OCI-M1 (cell line): Measurements from ENCODE around the gene RPS4Y1.
"Not testable (repeated sequence)": the region's sequence is repeated elsewhere in the genome, so short reads cannot be mapped to it uniquely, and the experiment has no call there.

Experiments used
- DNase-seq: peaks from one replicate; lab custom pipeline; 2025; lab: John Stamatoyannopoulos, UW

RPS4Y1 gene

DNA sequence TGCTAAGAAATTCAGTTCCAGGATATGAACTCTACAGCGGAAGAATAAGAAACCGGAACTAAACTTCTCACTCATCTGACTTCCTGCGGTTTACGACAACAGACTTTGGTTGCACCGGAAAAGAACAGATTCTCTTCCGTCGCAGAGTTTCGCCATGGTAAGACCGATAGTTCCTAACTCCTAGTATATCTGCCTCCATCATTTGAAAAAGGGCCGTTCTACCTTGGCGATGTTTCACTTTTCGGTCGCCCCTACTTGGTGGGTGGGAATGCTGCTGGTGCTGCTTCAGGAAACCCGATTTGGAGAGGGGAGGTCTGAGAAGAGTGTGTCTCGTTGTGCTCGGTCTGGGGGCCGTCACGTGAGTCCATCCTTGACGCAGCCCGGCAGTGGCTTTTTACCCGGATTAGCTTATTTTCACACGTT is at the start of gene RPS4Y1:
TSS of gene RPS4Y1 (plus strand) at position 132 of the 423 bp plus-strand sequence. CDS start at position 155, 23 bp downstream.
- no peak for DNase-seq

DNA sequence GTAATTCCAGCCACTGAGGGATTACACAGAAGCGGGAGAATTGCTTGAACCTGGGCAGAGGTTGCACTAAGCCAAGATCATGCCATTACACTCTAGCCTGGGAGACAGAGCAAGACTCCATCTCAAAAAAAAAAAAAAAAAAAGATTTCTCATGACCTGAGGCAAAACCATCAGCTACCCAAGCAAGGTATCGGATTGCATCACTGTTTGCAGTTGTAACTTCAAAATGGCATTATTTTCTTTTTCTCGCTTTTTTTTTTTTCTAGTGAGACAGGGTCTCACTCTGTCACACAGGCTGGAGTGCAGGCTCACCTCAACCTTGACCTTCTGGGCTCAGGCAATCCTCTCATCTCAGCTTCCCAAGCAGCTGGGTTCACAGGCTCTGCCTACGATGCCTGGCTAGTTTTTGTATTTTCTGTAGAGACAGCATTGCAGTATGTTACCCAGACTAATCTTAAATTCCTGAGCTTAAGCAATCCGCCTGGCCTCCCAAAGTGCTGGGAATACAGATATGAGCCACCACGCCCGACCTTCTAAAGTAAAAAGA is 44.4 kb upstream of the RPS4Y1 start:
- no peak for DNase-seq

DNA sequence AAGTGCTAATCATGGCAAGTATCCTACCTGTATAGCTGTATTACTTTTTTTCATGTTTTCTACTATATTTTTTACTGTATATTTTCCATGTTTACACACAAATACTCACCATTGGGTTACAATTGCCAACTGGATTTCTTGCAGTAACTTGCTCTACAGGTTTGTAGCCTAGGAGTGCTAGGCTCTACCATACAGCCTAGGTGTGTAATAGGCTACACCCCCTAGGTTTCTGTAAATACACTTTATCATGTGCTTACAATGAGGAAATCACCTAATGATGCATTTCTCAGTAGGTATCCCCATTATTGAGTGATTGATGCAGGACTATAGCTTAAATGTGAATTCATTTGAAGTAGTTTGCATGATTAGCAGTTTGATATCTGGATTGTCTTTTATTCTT is 43.4 kb upstream of the RPS4Y1 start:
- no peak for DNase-seq

GRCh38 chrY:2800246-2800645 is 41.2 kb upstream of the RPS4Y1 start:
- DNase-seq: no peak

GRCh38 chrY:2817146-2817896 is 24.1 kb upstream of the RPS4Y1 start:
- DNase-seq: not testable (repeated sequence)

DNA sequence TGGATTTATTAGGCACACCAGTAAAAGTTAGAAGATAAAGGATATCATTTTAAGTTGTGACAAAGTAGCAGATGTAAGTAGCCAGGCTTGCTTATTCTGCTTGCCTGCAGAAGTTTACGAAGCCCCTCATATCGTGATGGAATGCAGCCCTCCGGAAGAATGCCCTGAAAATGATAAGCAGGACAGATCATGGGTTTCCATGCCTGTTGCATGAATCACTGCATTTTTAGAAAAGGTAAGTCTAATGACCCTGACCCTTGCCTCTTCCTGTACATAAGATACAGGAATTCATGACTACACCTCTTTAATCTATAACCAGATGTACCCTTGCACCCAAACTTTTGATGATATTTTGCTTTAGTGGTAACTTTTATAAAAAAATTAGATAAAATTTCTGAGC is 16.9 kb upstream of the RPS4Y1 start:
- no peak for DNase-seq

- no peak for DNase-seq
Observed at GRCh38 chrY:2828497-2828896, 12.9 kb upstream of the RPS4Y1 start.

DNA sequence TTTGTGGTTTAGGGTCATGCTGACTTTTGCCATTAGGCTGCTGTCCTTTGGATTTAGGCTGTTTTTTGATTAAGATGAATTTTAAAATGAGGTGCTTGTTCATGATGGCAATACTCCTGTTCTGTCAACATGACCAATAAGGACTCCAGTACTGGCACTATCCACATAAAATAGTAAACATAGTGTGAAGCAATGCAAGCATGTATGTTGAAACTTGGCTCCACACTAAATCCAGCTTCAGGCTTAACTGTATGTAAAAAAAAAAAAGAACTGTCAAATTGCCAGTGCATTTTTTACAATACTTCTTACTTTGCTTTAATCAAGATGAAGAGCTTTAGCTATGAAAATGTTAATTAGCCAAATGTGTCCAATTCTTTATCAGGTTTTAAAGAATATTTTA is 6.2 kb upstream of the RPS4Y1 start:
- DNase-seq: no peak

DNA sequence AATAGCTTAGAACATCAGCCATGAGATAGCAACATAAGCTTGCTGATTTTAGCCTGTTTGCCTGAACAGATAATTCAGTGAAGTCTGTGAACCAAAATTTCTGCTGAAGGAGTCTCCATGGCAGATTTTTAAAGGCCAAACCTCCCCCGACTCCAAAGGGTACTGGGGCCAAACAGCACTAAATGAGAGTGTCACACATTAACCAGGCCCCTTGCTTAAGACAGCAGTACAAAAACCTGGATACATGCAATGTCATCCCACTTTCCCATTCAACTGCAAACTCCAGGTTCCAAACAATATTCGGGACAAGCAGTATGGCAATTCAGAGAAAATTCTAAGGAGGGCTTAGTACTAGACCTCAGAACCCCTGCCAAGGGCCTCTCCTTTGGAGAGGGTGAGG is 4.3 kb upstream of the RPS4Y1 start:
- DNase-seq: no peak

DNA sequence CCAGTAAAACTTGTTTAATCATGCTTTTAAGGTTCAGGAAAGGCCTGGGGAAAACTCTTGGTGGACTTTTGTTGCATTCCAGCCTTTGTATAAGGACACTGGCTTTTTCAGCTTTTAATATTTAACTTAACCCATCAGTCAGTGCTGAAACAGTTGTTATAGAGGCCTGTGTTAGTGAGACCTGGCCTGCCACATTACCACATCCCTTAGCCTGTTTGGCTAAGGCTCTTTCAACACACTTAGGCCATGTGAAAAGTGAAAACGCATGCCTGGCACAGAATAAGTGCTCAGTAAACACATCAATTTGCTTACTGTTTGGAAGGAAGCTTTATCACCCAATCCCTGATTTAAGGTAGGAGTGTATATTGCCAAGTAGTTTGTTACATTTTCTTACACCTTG is 3.5 kb upstream of the RPS4Y1 start:
- no peak for DNase-seq

GRCh38 chrY:2846791-2847190 is 5.4 kb downstream of the RPS4Y1 start:
- DNase-seq: no peak

DNA sequence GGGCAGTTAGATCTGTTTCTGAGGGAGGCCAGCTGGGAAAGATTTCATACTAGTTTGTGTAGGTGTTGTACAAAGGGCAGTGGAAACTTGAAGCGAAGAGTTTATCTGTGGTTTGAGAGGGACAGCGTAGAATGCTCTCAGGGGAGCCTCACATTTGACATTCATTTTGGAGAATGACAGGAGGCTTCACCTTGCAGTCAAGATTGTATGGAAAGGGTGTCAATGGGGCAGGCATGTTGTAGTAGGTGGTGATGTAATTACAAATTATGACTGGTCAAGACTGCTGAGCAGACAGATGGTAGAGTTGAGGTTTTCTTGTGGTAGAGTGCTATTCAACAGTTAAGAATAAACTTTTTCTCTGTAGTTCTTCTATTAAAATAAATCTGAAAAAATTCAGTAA is 7.0 kb downstream of the RPS4Y1 start:
- DNase-seq: no peak

DNA sequence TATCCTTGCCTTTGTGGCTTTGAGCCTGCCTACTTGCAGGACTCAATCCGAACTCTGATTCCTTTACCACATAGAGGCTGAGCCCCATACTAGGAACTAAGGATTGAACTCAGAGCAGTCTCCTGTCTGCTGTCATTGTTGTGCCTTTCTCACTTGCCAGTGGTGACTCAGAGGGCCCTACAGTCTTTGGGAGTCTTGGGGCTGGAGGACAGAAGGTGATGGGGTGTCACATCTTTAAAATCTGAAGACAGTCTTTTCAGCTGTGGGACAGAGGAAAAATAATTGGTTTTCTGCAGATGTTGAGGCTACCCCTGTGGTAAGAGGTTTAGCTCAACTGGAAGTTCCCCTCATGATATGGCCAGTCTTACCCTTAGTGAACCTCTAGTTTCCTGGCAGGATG is 8.0 kb downstream of the RPS4Y1 start:
- DNase-seq: no peak

DNA sequence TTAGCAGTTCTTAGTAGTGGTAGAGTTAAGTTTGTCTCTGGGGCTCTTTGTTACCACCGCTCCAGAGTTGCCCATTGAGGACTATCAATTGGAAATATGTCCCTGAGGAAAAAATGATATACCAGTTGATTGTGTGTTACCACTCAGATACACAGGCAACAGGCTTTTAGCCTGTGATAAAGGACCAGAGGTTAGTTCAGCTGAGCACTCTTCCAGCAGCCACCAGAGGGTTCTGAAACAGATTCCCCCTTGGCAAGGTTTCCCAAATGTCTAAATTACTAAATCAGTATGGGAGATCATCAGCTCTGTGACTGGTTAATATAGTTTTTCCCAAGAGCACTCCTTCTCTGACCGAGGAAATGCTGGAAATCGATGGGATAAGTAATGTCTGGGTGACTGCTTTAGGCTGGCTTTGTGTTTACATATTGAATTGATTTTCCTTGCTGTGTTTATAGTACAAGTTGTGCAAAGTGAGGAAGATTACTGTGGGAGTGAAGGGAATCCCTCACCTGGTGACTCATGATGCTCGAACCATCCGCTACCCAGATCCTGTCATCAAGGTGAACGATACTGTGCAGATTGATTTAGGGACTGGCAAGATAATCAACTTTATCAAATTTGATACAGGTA is 12.9 kb downstream of the RPS4Y1 start:
- DNase-seq: no peak

GRCh38 chrY:2857068-2857467 is 15.7 kb downstream of the RPS4Y1 start:
- DNase-seq: no peak

DNA sequence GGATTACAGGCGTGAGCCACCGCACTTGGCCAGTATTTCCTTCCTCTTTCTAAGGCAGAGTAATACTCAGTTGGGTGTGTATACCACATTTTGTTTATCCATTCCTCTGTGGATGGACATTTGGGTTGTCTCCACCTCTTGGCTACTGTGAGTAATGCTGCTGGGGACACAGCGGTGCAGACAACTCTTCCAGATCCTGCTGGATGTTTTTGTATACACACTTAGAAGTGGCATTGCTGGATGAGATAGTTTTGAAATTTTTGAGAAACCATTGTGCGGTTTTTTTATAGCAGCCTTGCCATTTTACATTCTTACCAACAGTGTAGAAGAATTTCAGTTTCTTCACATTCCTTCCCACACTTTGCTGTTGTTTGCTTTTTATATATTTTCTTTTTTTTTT is 16.3 kb downstream of the RPS4Y1 start:
- no peak for DNase-seq

GRCh38 chrY:2859782-2860181 is 18.4 kb downstream of the RPS4Y1 start:
- no peak for DNase-seq

GRCh38 chrY:2860511-2860910 is 19.1 kb downstream of the RPS4Y1 start:
- no peak for DNase-seq

GRCh38 chrY:2866581-2866980 is 25.2 kb downstream of the RPS4Y1 start:
- DNase-seq: no peak

DNA sequence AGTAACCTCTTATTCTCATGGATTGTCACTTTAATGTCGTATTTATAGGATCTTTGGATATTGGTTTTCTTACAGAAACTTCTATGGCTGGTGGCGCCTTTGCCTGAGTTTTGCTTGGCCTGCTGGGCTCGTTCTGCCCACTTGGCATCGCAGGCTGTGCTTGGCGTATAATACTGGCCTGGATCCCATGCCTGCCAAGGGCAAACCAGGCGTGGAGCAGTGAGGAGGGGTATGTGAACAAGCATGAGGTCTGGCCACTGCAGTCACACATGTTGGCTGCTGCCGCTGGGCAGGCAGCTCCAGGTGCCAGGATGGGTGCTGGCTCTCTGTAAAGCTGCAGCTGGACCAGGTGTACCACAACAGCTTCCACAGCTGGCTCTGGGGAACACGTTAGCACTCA is 26.1 kb downstream of the RPS4Y1 start:
- DNase-seq: no peak

DNA sequence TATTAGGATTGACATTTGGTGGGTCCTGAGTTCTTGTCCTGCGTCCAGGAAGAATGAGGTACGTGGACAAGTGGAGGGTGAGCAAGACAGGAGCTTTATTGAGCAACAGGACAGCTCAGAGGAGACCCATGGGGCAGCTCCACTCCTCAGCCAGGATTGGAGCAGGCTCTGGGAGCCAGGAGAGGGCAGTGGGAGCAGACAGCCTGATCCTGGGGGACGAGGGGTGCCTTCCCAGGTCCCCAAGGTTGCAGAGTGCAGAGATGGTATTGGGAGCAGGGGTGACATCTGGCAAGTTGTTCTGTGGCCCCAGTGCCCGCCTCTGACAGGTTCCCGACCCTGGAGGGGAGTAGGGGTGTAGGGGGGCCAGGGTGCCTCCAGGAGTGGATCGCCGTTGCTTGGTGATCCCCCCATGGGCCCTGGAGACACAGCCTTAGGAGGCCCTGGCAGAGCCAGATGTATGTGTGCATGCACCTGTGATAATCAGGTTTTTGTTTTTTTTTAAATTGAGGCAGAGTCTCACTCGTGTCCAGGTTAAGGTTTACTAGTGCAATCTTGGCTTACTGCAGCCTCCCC is 26.7 kb downstream of the RPS4Y1 start:
- no peak for DNase-seq

DNA sequence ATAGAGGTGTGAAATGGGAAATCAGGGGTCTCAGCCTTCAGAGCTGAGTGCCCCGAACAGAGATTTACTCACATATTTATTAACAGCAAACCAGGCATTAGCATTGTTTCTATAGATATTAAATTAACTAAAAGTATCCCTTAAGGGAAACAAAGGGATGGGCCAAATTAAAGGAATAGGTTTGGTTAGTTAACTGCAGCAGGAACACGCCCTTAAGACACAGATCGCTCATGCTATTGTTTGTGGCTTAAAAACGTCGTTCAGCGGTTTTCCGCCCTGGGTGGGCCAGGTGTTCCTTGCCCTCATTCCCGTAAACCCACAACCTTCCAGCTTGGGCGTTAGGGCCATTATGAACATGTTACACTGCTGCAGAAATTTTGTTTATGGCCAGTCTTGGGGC is 30.8 kb downstream of the RPS4Y1 start:
- DNase-seq: not testable (repeated sequence)

DNA sequence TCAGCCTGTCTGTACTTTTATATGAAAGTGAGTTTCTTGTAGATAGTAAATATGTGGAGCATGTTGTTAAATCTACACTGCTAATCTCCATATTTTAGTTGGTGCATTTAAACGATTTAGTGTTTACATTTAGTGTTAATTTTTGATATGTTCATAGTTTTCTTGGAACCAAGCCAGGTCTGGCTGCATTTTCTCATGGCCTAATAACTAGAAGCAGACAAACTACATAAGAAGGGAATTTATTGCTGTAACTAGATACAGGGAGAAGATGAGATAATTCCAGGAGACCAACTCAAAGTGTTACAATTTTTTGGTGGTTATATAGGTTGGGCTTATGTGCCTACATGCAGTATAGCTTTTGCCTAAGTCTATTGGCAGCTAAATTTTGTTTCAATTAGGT is 32.8 kb downstream of the RPS4Y1 start:
- no peak for DNase-seq
